H9 (cell line): ENCODE measurements around the gene YY2. TPM values are rescaled to one million over a fixed set of nuclear protein-coding genes. Genes with fewer than 3 reads are reported as not detected.
A peak's percentile ranks its signal among the peaks of the same experiment; 100 is the strongest.

ENCODE experiments used
- DNase-seq: peaks from one replicate; pipeline ENCODE4 v3.0.0-alpha.2; 2017
- H2AFZ ChIP-seq: one replicate; pipeline ENCODE4 v1.6.1; 2013; ENCODE audit warnings: mild to moderate bottlenecking, low read length, control low read depth, moderate library complexity
- H2AK5ac ChIP-seq: 2 replicates; pipeline ENCODE4 v1.6.1; 2013; ENCODE audit warnings: low read length, control low read depth, mixed read lengths; ENCODE audit not compliant: insufficient read length
- H2BK120ac ChIP-seq: one replicate; pipeline ENCODE4 v1.6.1; 2013; ENCODE audit warnings: low read depth, mild to moderate bottlenecking, low read length, control low read depth, inconsistent platforms; ENCODE audit not compliant: poor library complexity, severe bottlenecking
- H2BK12ac ChIP-seq: 2 replicates; pipeline ENCODE4 v1.6.1; 2013; ENCODE audit warnings: low read length, control low read depth, mixed read lengths, low read depth; ENCODE audit not compliant: insufficient read length
- H2BK15ac ChIP-seq: 2 replicates; pipeline ENCODE4 v1.6.1; 2013; ENCODE audit warnings: low read depth, low read length, control low read depth
- H2BK20ac ChIP-seq: one replicate; pipeline ENCODE4 v1.6.1; 2013; ENCODE audit warnings: low read depth, mild to moderate bottlenecking, low read length, control low read depth, inconsistent platforms; ENCODE audit not compliant: poor library complexity, severe bottlenecking
- H2BK5ac ChIP-seq: 2 replicates; pipeline ENCODE4 v1.6.1; 2013; ENCODE audit warnings: low read length, control low read depth, mixed read lengths; ENCODE audit not compliant: insufficient read length
- H3K14ac ChIP-seq: 2 replicates; pipeline ENCODE4 v1.6.1; 2013; ENCODE audit warnings: low read length, control low read depth; ENCODE audit not compliant: insufficient read depth
- H3K18ac ChIP-seq: 2 replicates; pipeline ENCODE4 v1.6.1; 2013; ENCODE audit warnings: low read depth, mild to moderate bottlenecking, mixed read lengths, low read length, control low read depth; ENCODE audit not compliant: insufficient read length
- H3K23ac ChIP-seq: 2 replicates; pipeline ENCODE4 v1.6.1; 2013; ENCODE audit warnings: low read length, control low read depth, mixed read lengths, low read depth; ENCODE audit not compliant: insufficient read length
- H3K23me2 ChIP-seq: 2 replicates; pipeline ENCODE4 v1.6.1; 2013; ENCODE audit warnings: low read depth, mild to moderate bottlenecking, mixed read lengths, low read length, control low read depth; ENCODE audit not compliant: insufficient read length, poor library complexity, severe bottlenecking
- H3K27ac ChIP-seq: 2 replicates; pipeline ENCODE4 v1.5.1; 2013; ENCODE audit warnings: low read length, control low read depth, mixed read lengths, low read depth; ENCODE audit not compliant: insufficient read length
- H3K27me3 ChIP-seq: 2 replicates; pipeline ENCODE4 v1.6.1; 2013; ENCODE audit warnings: low read length, control low read depth, inconsistent platforms; ENCODE audit not compliant: insufficient read depth
- H3K4ac ChIP-seq: 2 replicates; pipeline ENCODE4 v1.6.1; 2013; ENCODE audit warnings: low read depth, mild to moderate bottlenecking, control low read depth, inconsistent platforms, low read length, moderate library complexity
- H3K4me1 ChIP-seq: 2 replicates; pipeline ENCODE4 v1.6.1; 2013; ENCODE audit warnings: low read length, control low read depth, inconsistent platforms; ENCODE audit not compliant: insufficient read depth
- H3K4me2 ChIP-seq: 2 replicates; pipeline ENCODE4 v1.6.1; 2013; ENCODE audit warnings: low read length, control low read depth, mixed read lengths; ENCODE audit not compliant: insufficient read length, insufficient read depth
- H3K56ac ChIP-seq: 2 replicates; pipeline ENCODE4 v1.6.1; 2013; ENCODE audit warnings: low read depth, mild to moderate bottlenecking, mixed read lengths, low read length, control low read depth; ENCODE audit not compliant: insufficient read length
- H3K79me1 ChIP-seq: 2 replicates; pipeline ENCODE4 v1.6.1; 2013; ENCODE audit warnings: low read depth, mild to moderate bottlenecking, moderate library complexity, low read length, control low read depth, inconsistent platforms; ENCODE audit not compliant: insufficient read depth, poor library complexity, severe bottlenecking
- H3K79me2 ChIP-seq: 2 replicates; pipeline ENCODE4 v1.6.1; 2013; ENCODE audit warnings: low read length, control low read depth, inconsistent platforms; ENCODE audit not compliant: insufficient read depth
- H3K9ac ChIP-seq: 2 replicates; pipeline ENCODE4 v1.6.1; 2013; ENCODE audit warnings: low read length, control low read depth, mixed read lengths; ENCODE audit not compliant: insufficient read length; ENCODE audit errors: extremely low read depth
- H3K9me3 ChIP-seq: one replicate; pipeline ENCODE4 v1.6.1; 2013; ENCODE audit warnings: low read depth, low read length, inconsistent platforms; ENCODE audit not compliant: control insufficient read depth
- H3T11ph ChIP-seq: one replicate; pipeline ENCODE4 v1.6.1; 2013; ENCODE audit warnings: mild to moderate bottlenecking, low read length, control low read depth, inconsistent platforms
- H4K20me1 ChIP-seq: one replicate; pipeline ENCODE4 v1.6.1; 2013; ENCODE audit not compliant: control insufficient read depth, insufficient read length, insufficient read depth
- H4K5ac ChIP-seq: 2 replicates; pipeline ENCODE4 v1.6.1; 2013; ENCODE audit warnings: low read depth, mild to moderate bottlenecking, mixed read lengths, low read length, control low read depth; ENCODE audit not compliant: insufficient read length
- H4K8ac ChIP-seq: replicated peaks from 2 replicates; pipeline ENCODE4 v1.6.1; 2013; ENCODE audit warnings: low read length, control low read depth, mixed read lengths, low read depth; ENCODE audit not compliant: insufficient read length
- H4K91ac ChIP-seq: 2 replicates; pipeline ENCODE4 v1.6.1; 2013; ENCODE audit warnings: low read depth, mild to moderate bottlenecking, moderate library complexity, mixed read lengths, low read length, control low read depth; ENCODE audit not compliant: insufficient read length
- H3K27ac Mint-ChIP-seq, 3 experiments: 2 replicates in 2 of 3; 3 replicates in 1 of 3; pipeline ENCODE4 v1.8.0; 2020 to 2021; ENCODE audit warnings: mixed read lengths in 3 of 3, mild to moderate bottlenecking in 1 of 3, moderate library complexity in 1 of 3
- H3K27me3 Mint-ChIP-seq: 2 replicates; pipeline ENCODE4 v1.8.0; 2021; ENCODE audit warnings: low read depth, mild to moderate bottlenecking, moderate library complexity, mixed read lengths
- H3K36me3 Mint-ChIP-seq, 3 experiments: 2 replicates in 2 of 3; 3 replicates in 1 of 3; pipeline ENCODE4 v1.8.0; 2020 to 2021; ENCODE audit warnings: low read depth in 3 of 3, mixed read lengths in 3 of 3; ENCODE audit not compliant: insufficient read depth in 1 of 3
- H3K4me1 Mint-ChIP-seq, 2 experiments: 2 replicates each; pipeline ENCODE4 v1.8.0; 2020; ENCODE audit warnings: mixed read lengths in 2 of 2
- H3K4me3 Mint-ChIP-seq, 2 experiments: 2 replicates in 1 of 2; 3 replicates in 1 of 2; pipeline ENCODE4 v1.8.0; 2020 to 2021; ENCODE audit warnings: mild to moderate bottlenecking in 2 of 2, mixed read lengths in 2 of 2, moderate library complexity in 1 of 2
- H3K9me3 Mint-ChIP-seq, 2 experiments: 2 replicates in 1 of 2; 3 replicates in 1 of 2; pipeline ENCODE4 v1.8.0; 2020; ENCODE audit warnings: mild to moderate bottlenecking in 2 of 2, mixed read lengths in 2 of 2, moderate library complexity in 1 of 2
- CTCF ChIP-seq: fragments of 200-600 bp; sonication (generic); conservative IDR thresholded peaks from 3 replicates; pipeline ENCODE4 v1.8.0; 2021; ENCODE audit warnings: antibody characterized with exemption, mild to moderate bottlenecking
- WGBS: extraction: QIAGEN DNeasy Blood & Tissue Kit; methylation state at CpG from one replicate; pipeline ENCODE4 v1.1.7; 2013; ENCODE audit warnings: missing lambda C conversion rate, low lambda C conversion rate, mixed read lengths; ENCODE audit not compliant: insufficient read length; ENCODE audit errors: extremely low coverage; 5-methylcytosine and 5-hydroxymethylcytosine counted together
- total RNA-seq: library from RNA; stranded (reverse); gene quantifications from 2 replicates; pipeline ENCODE4 v1.2.1, GENCODE V29; 2021

YY2 gene
- total RNA-seq, 1 experiment from 2014 or later = 1.8 TPM

- H3K9ac ChIP-seq = no peak overlapping the region
- H2AFZ ChIP-seq = no peak overlapping the region
- no peaks in the 10 kb centered on the region for H4K20me1 ChIP-seq
- no peak overlapping the region for H3K23ac ChIP-seq
- no peak overlapping the region for H2BK12ac ChIP-seq
- Mint-ChIP-seq H3K36me3 (peaks cover 4 to 11% (median 5%) of the 10 kb centered on the region in 3 experiments; a peak in 3 of 7 replicates), H3K4me1 (peaks cover 28 to 36% of the 10 kb centered on the region in 2 experiments), H3K9me3 (peaks cover 3 to 33% of the 10 kb centered on the region in 2 experiments), H3K4me3 (no peak overlapping the region), H3K27ac (peak overlapping the region in 2 of 3 experiments; percentile 2 to 91; a peak in 5 of 7 replicates), H3K27me3 (no peaks in the 10 kb centered on the region)
- no CpG with 5 or more reads among the region's 3 CpGs for WGBS
- H3K9me3 ChIP-seq = peaks cover 1% of the 10 kb centered on the region
- DNase-seq = no peak
- no peak overlapping the region for H2BK20ac ChIP-seq
- no peaks in the 10 kb centered on the region for H3K27me3 ChIP-seq
- H4K91ac ChIP-seq = no peak overlapping the region
- no peak overlapping the region for H4K5ac ChIP-seq
- no peak overlapping the region for H3T11ph ChIP-seq
- H3K4ac ChIP-seq = no peak overlapping the region
- H3K79me1 ChIP-seq = no peaks in the 10 kb centered on the region
- no peak overlapping the region for H2BK120ac ChIP-seq
- H3K4me2 ChIP-seq = no peak overlapping the region
- H2BK15ac ChIP-seq = no peak overlapping the region
- no peak for TF ChIP-seq CTCF
- no peak overlapping the region for H3K27ac ChIP-seq
- no peaks in the 10 kb centered on the region for H3K79me2 ChIP-seq
- no peak overlapping the region for H3K14ac ChIP-seq
- no peaks in the 10 kb centered on the region for H3K23me2 ChIP-seq
- no peak overlapping the region for H4K8ac ChIP-seq
- H3K18ac ChIP-seq = no peak overlapping the region
- no peak overlapping the region for H3K56ac ChIP-seq
- no peak overlapping the region for H2AK5ac ChIP-seq
- no peak overlapping the region for H2BK5ac ChIP-seq
- peaks cover 4% of the 10 kb centered on the region; the same call in 1 of the 2 replicates for H3K4me1 ChIP-seq
Measured at GRCh38 chrX:21905953-21906352, 50.2 kb downstream of the YY2 start.
